Measurements from ENCODE around the gene LIAS. TPM values are rescaled to one million over a fixed set of nuclear protein-coding genes. Genes with fewer than 3 reads are reported as not detected.
"Not testable (repeated sequence)": the region's sequence is repeated elsewhere in the genome, so short reads cannot be mapped to it uniquely, and the experiment has no call there.

The LIAS gene
- total RNA-seq (2014; rRNA removed) (6.6 and 8.3 TPM in 2 replicates), Bru-seq, nascent RNA (percentile 53 among the genes with signal in this experiment), BruChase-seq, experiment 1, labeled RNA remaining after a 6-hour chase (percentile 57 among the genes with signal in this experiment), BruChase-seq, experiment 2, labeled RNA remaining after a 2-hour chase (percentile 56 among the genes with signal in this experiment)
- long read RNA-seq, full-length matches to known transcripts = 10 of 17 reads
- long read RNA-seq, partial matches to known transcripts = 2 of 17 reads
- long read RNA-seq, other reads (novel, unspliced or antisense) = 5 of 17 reads

DNA sequence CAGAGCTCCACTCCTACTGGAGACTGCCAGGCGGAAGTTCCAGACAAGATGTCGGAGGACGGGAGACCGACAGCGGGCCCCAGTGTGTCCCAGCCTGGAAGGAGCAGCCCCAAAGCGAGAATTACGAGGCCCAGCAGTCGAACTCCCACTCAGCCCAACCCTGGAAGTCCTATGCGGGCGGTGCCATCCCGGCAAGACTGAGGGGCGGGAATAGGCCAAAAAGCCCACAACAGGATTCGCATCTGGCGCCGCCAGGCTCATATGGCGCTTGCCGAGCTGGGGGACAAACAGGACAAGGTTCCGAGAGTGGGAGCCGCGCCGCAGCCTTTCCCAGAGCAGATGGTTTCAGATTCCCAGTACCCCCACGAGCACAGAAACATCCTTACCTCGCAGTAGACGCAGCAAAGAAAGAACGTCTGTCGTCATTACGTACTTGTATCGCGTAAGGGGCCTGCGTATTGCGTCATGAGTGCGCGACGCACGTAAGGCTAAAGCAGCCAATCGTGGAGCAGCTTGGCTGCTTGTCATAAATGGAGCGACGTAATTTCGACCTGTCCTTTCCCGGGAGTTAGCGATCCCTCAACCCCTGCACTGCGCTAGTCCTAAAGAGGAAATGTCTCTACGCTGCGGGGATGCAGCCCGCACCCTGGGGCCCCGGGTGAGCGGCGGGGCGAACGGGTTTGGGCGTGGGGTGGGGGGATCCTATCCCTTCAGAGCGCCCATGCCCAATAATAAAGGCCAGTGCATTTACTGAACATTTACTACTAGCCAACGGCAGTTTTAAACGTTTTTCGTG, at the start of gene LIAS, which contains the start of gene RPL9:
TSS of gene LIAS (plus strand) at position 552 of the 796 bp plus-strand sequence. CDS start at position 614, 62 bp downstream.
TSS of gene RPL9 (minus strand) at position 418 of the 796 bp plus-strand sequence. CDS start 483 bp downstream, outside the sequence.
- DNase-seq = peak; percentile 97

DNA sequence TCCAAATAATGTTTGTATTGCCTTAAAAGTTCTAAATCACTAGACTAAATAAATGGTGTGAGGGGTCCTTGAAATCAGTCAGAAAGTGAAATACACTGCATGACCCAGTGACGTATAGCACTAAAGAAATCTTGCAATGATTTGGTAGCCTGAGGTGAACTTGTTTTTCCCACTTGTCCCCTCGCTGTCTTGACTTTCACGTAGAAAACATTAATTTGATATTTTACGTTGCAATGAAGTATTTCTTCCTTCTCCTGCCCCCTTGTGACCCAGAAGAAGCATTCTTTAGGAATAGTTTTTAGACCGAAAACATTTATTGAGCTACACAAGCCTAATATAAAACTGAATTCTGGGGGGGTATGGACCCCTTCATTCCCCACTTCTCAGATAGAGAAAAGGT, 48.4 kb upstream of the LIAS start:
- no peaks in the 10 kb centered on the region for H4K20me1 ChIP-seq (ENCODE audit: low read length)
- no peaks in the 10 kb centered on the region for H3K79me2 ChIP-seq (ENCODE audit: low read length)
- ChIA-PET POLR2A (ENCODE audit: unreplicated experiment) (interaction anchor here (0.7 kb wide), 1 partner anchor 120 kb away, joined by 3 read pairs; no protein-coding TSS in a partner anchor), CTCF (interaction anchor here (0.5 to 0.6 kb wide), 2 partner anchors 254 to 396 kb away, joined by 5 read pairs; no protein-coding TSS in a partner anchor)
- no peaks in the 10 kb centered on the region for H3F3A ChIP-seq (ENCODE audit: low read length, unreplicated experiment)
- no peak overlapping the region for H3K4me2 ChIP-seq (ENCODE audit: low read length)
- H3K9ac ChIP-seq (ENCODE audit: low read length) = no peak overlapping the region
- no peaks in the 10 kb centered on the region for H3K36me3 ChIP-seq (ENCODE audit: low read depth, low read length)
- no peak overlapping the region for H3K4me3 ChIP-seq (ENCODE audit: low read length)
- ATAC-seq (no peak), DNase-seq (peak; percentile 5)
- BruUV-seq (replicated peaks) = no TSS peak
- no peaks in the 10 kb centered on the region for H3K27me3 ChIP-seq (ENCODE audit: low read length)
- TF ChIP-seq EZH2phosphoT487 (IDR thresholded peaks at IDR 0.05; ENCODE audit: borderline replicate concordance, low read length) = no peak
- TF ChIP-seq CTCF (conservative IDR thresholded peaks at IDR 0.05; ENCODE audit: low read depth, low read length) = peak; percentile 31; the same call in 1 of the 2 replicates
- TF ChIP-seq EZH2 (IDR thresholded peaks at IDR 0.05; ENCODE audit: low read length, unreplicated experiment) = no peak
- H3K9me3 ChIP-seq (ENCODE audit: low read length) = no peaks in the 10 kb centered on the region
- H3K4me1 ChIP-seq (ENCODE audit: insufficient read depth, low read length) = no peaks in the 10 kb centered on the region
- intact Hi-C loops (cut with micrococcal nuclease) = no loop called here
- H3K27ac ChIP-seq (ENCODE audit: low read length) = no peak overlapping the region
- H2AFZ ChIP-seq (ENCODE audit: low read length) = no peak overlapping the region
- no peaks in the 10 kb centered on the region for H3K9me2 ChIP-seq (replicated peaks; ENCODE audit: low read length)

More for the DNA sequence above, at the start of gene LIAS, which contains the start of gene RPL9:
- H3K36me3 ChIP-seq (ENCODE audit: low read depth, low read length) = peaks cover 42% of the 10 kb centered on the region
- H3F3A ChIP-seq (ENCODE audit: low read length, unreplicated experiment) = peaks cover 7% of the 10 kb centered on the region
- ChIA-PET POLR2A (ENCODE audit: unreplicated experiment) (interaction anchor here (0.6 kb wide), 2 partner anchors 68 to 272 kb away, joined by 3 to 13 read pairs; partner anchors contain the start of gene UGDH), CTCF (no interaction called here)
- ATAC-seq = peak; percentile 91
- H4K20me1 ChIP-seq (ENCODE audit: low read length) = peaks cover 44% of the 10 kb centered on the region
- H3K4me3 ChIP-seq (ENCODE audit: low read length) = peak within 1 kb of the TSS; percentile 100
- H3K4me2 ChIP-seq (ENCODE audit: low read length) = peak within 1 kb of the TSS; percentile 98
- TF ChIP-seq CTCF (conservative IDR thresholded peaks at IDR 0.05; ENCODE audit: low read depth, low read length) = no peak
- no peak for TF ChIP-seq EZH2 (IDR thresholded peaks at IDR 0.05; ENCODE audit: low read length, unreplicated experiment)
- TF ChIP-seq EZH2phosphoT487 (IDR thresholded peaks at IDR 0.05; ENCODE audit: borderline replicate concordance, low read length) = no peak
- H3K9ac ChIP-seq (ENCODE audit: low read length) = peak within 1 kb of the TSS; percentile 100
- peaks cover 16% of the 10 kb centered on the region for H3K4me1 ChIP-seq (ENCODE audit: insufficient read depth, low read length)
- H3K27me3 ChIP-seq (ENCODE audit: low read length) = no peaks in the 10 kb centered on the region
- H2AFZ ChIP-seq (ENCODE audit: low read length) = peak within 1 kb of the TSS; percentile 74
- H3K9me2 ChIP-seq (replicated peaks; ENCODE audit: low read length) = no peaks in the 10 kb centered on the region
- H3K79me2 ChIP-seq (ENCODE audit: low read length) = peaks cover 52% of the 10 kb centered on the region
- no peaks in the 10 kb centered on the region for H3K9me3 ChIP-seq (ENCODE audit: low read length)
- intact Hi-C loops (cut with micrococcal nuclease) = no loop called here
- TSS peak; percentile 56 for BruUV-seq (replicated peaks)
- H3K27ac ChIP-seq (ENCODE audit: low read length) = peak within 1 kb of the TSS; percentile 76

GRCh38 chr4:39411561-39411960, 47.3 kb upstream of the LIAS start:
- H3F3A ChIP-seq (ENCODE audit: low read length, unreplicated experiment); H3K9me2 ChIP-seq (replicated peaks; ENCODE audit: low read length); H3K9me3 ChIP-seq (ENCODE audit: low read length); H3K9ac ChIP-seq (ENCODE audit: low read length); H3K27me3 ChIP-seq (ENCODE audit: low read length); BruUV-seq (replicated peaks); H3K27ac ChIP-seq (ENCODE audit: low read length); H3K4me2 ChIP-seq (ENCODE audit: low read length); H3K4me1 ChIP-seq (ENCODE audit: insufficient read depth, low read length); H2AFZ ChIP-seq (ENCODE audit: low read length); DNase-seq; ATAC-seq; H4K20me1 ChIP-seq (ENCODE audit: low read length); intact Hi-C loops (cut with micrococcal nuclease); H3K36me3 ChIP-seq (ENCODE audit: low read depth, low read length); H3K79me2 ChIP-seq (ENCODE audit: low read length); CTCF ChIA-PET; H3K4me3 ChIP-seq (ENCODE audit: low read length): not testable (repeated sequence)
- POLR2A ChIA-PET (ENCODE audit: unreplicated experiment) = interaction anchor here (0.6 kb wide), 1 partner anchor 521 kb away, joined by 8 read pairs; no protein-coding TSS in a partner anchor
